T-helper 2 cell treated with Interferon-gamma antibody and Interleukin-4, amounts not matched to agents 100 ng/mL and 5 ng/mL, for 36 hours (primary cell): Measurements from ENCODE around the gene LEKR1. TPM values are rescaled to one million over a fixed set of nuclear protein-coding genes. Genes with fewer than 3 reads are reported as not detected.

Experiments
- intact Hi-C: fragments of 100-400 bp; cut with micrococcal nuclease; formaldehyde crosslinking; loops from one replicate; pipeline ENCODE4 v1.15.1; 2023
- total RNA-seq: library from RNA; stranded (reverse); gene quantifications from 2 replicates; pipeline ENCODE4 v1.2.3, GENCODE V29; 2022

Gene LEKR1
- total RNA-seq, 1 donor from 2014 or later, result 0.70 TPM

DNA sequence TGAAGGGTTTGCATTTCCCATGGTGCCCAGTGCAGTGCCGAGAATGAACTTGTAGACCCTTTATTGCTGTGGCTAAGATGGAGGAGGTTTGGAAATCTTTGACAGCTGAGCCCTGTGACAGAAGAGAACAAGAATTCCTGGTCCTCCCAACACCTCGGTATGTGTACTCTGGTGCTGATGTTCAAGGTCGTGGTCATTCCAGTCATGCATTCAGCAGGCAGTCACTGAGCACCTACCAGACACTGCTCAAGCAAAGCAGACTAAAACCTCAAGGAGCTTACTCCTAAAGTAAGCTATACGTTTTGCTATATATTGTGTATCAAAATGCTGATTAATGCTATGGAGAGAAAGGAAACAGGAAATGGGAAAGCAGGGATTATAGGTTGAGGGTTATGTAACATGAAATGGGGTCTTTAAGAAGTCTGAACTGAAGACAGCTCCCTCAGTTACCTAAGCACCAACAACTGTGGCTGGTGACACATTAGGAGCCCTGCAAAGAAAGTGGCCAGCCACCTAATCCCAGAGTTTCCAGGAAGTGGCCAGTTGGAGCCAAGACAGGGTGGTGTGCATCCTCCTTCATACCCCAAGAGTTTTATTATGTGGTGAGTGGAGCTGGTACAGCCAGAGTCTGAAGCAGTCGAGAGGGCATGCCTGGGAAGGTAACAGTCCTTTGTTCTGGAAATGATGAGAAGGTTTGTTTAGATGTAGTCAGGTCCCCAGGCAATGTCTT lies 268.8 kb downstream of the LEKR1 start:
- intact Hi-C loops, result no loop called here

Other genes starting within 250 kb of the LEKR1 start
- gene TIPARP, start 151.8 kb upstream of the LEKR1 start, total RNA-seq, result 58.4 and 62.6 TPM in 2 replicates